HG03521 (cell line): ENCODE measurements around the gene TLE6.
"Not testable (repeated sequence)": the region's sequence is repeated elsewhere in the genome, so short reads cannot be mapped to it uniquely, and the experiment has no call there.

Experiments used
- ATAC-seq: cut with Tn5 transposase; IDR thresholded peaks from one replicate; pipeline ENCODE4 v1.9.1; 2021; ENCODE audit warnings: mild to moderate bottlenecking, moderate library complexity; ENCODE audit not compliant: unreplicated experiment

Gene TLE6

GRCh38 chr19:2977001-2977745, at the start of gene TLE6:
Gene TLE6 (plus strand): TSS chr19:2977564. CDS start chr19:2978234, 670 bp downstream.
- ATAC-seq, result peak; percentile 97

DNA sequence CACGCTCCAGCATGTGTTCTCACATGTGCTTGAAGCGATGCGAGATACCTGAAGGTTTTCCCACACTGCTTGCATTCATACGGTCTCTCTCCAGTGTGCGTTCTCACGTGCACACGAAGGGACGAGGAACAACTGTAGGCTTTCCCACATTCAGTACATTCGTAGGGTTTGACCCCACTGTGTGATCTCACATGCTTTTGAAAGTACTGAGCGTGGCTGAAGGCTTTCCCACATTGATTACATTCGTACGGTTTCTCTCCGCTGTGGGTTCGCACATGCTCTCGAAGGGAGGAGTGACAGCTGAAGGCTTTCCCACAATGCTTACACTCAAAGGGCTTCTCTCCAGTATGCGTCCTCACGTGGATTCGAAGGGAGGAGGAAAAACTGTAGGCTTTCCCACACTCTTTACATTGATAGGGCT, 43.9 kb upstream of the TLE6 start:
- ATAC-seq, result no peak

DNA sequence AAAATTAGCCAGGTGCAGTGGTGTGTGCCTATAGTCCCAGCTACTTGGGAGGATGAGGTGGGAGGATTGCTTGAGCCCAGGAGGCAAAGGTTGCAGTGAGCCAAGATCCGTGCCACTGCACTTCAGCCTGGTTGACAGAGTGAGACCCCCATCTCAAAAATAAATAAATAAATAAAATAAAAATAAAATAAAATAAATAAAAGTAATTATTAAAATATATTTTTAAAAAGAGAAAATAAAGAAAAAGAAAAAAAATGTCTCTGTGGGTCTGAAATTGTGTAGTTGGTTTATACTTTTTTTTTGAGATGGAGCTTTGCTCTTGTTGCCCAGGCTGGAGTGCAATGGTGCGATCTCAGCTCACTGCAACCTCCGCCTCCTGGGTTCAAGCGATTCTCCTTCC, 41.5 kb upstream of the TLE6 start:
- not testable (repeated sequence) for ATAC-seq

DNA sequence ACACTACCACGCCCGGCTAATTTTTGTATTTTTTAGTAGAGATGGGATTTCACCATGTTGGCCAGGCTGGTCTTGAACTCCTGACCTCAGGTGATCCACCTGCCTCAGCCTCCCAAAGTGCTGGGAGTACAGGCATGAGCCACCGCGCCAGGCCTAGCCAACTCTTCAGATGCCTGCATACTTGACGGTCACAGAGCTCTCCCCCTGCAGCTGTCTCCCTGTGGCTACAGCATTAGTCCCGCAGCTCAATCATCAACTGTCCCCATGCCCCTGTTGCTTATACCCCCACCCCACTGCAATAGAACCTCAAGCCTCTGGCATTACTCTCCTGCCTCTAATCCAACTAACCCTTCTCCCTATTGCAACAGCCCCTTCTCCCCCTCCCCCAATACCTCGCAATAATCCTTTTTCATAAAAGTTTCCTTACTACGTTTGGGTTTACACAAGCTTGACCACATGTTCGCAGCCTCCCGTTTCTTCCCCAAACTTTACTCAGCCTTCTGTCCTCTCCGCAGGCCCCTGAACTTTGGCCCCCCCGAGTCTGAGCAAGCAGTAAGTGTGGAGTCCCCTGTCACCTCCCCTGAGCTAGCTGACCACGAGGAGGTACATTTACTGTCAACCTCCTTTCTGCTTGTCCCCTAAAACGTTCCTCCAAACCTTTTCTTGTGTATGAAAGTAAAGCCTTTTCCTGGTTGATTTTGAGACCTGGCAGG, 34.3 kb upstream of the TLE6 start:
- no peak for ATAC-seq

DNA sequence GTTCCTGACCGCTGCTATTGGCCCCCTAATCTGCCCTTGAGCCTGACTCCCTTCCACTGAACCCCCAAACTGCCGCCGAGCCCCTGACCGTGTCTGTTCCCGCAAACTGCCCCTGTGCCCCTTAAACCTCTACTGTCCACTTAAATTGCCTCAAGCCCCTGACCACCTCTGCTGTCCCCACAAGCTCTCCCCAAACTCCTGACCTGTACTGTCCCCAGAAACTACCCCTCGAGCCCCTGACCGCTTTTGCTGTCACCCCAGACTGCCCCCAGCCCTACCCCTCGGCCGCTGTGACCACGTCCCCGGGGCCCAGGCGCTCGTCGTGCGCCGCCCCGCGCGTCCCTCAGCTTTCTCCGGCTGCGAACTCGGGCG, 33.0 kb upstream of the TLE6 start:
- ATAC-seq, result no peak

DNA sequence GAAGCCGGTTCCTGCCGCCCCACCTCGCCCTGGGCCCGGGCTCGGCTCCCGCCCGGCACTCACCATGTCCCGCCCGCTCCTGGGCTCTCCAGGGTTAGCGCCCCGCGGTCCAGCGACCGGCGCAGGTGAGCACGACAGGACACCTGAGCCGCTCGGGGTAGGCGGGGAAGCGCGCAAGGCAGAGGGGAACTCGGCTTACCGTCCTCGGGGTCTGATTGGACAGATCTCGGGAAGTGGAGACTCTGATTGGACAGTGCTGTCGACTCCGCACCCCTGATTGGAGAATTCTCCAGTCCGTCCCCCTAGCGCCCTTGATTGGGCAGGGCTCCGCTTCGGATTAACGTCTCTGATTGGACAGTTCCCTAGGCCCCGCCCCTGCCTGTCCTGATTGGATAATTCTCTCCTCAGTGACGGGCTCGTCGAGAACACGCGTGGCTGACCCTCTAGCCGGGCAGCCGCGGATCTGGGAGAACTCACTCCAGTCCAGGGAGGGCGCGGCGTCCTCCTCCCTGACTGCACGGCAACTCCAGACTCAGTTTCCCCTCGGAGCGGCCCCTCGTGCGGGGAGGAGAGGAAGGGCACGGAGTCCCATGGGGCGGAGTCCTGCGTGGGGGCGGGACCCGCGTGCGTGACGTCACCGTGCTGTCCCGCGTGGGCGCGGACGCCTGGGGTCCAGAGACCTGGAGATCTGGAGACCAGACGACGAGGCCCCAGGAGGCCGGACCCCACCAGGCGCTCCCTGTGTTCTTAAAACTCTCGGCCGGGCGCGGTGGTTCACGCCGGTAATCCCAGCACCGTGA, 32.4 kb upstream of the TLE6 start, which contains the start of gene ZNF77:
Gene ZNF77, minus strand, starts transcription at position 197 of the 800 bp plus-strand sequence. Its CDS starts 131 bp downstream, at position 66.
- peak; percentile 95 for ATAC-seq

- no peak for ATAC-seq
Measured at GRCh38 chr19:2945575-2946184, 31.7 kb upstream of the TLE6 start.

DNA sequence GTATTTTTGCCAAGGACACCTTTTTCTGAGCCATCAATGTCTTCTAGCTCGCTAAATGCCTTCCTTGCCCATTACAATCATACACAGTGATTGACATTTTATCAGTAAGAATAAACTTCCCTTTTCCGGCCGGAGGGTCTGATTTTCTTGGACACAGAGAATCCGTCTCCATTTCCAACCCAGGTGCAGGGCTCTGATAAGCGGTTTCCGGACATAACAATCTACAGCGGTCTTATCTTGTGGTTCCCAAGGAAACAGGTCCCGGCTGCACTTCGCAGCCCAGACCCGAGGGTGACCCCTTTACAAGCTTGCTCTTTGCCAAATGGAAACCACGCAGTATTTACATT, 27.5 kb upstream of the TLE6 start:
- ATAC-seq, result peak; percentile 8

- ATAC-seq, result peak; percentile 95
Measured at GRCh38 chr19:2950286-2951124, 26.9 kb upstream of the TLE6 start.

DNA sequence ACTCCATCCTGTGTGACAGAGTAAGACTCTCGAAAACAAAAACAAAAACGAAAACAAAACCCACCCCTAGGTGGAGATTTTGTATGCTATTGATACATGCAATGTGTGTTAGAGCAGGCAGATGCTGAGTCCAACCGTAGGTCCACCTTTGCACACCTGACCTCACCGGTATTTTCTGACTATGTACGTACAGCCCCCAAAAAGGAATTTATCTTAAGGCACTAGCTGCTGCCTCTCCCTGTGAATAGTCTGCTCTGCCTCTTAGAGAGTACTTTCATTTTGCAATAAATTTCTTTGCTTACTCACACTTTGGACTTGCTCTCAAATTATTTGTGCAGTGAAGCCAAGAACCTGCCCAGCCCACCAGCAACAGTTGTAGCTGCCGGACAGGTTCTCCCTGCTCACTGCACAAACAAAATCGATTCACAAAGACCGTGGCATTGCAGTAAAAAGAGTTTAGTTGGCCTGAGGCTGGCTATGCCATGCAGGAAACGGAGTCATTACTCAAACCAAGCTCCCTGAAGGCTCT, 24.3 kb upstream of the TLE6 start:
- no peak for ATAC-seq

- no peak for ATAC-seq
Measured at GRCh38 chr19:2957160-2957559, 20.2 kb upstream of the TLE6 start.

DNA sequence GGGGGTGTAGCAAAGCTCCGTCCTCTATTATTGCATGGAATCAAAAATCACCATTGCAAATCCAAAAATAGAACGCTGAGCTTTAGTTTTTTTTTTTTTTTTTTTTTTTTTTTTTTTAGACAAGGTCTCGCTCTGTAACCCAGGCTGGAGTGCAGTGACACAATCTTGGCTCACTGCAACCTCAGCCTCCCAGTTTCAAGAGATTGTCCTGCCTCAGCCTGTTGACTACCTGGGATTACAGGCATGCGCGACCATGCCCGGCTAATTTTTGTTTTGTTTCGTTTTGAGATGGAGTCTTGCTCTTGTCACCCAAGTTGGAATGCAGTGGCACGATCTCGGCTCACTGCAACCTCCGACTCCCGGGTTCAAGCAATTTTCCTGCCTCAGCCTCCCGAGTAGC, 17.2 kb upstream of the TLE6 start:
- ATAC-seq, result no peak

DNA sequence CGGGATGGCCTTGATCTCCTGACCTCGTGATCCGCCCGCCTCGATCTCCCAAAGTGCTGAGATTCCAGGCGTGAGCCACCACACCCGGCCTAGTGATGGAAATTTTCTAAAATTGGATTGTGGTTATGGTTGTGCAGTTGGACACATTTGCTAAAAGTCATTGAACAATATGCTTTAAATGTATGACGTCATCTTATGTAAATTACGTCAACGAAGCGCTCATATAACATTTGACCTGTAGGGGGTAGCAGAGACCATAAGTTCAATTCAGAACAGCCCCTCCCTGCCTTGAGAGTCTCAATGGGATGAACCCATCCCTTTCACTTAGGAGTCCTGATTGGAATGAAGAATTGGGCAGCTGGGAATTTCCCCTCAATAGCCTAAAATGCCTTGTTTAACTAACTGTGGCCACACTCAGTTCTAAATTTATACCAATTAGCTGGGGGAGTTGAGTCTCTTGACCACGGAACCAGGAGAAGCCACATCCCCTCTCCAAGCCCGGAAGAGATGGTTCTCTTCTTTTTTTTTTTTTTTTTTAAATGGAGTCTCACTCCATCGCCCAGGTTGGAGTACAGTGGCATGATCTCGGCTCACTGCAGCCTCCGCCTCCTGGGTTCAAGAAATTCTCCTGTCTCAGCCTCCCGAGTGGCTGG, 15.2 kb upstream of the TLE6 start:
- peak; percentile 51 for ATAC-seq

DNA sequence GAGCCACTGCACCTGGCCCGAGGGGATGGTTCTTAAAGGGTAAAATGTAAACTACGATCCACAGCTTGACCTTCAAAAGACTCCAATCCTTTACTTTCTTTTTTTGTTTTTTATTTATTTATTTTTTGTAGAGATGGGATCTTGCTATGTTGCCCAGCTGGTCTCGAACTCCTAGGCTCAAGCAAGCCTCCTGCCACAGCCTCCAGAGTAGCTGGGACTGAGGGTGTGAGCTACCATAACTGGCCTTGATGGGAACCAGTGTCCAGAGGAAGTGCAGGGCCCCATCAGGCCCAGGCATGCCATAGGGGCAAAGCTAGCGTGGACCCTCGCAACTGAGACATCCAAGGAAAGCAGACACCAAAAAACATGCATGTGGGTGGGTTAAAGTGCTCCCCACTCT, 14.2 kb upstream of the TLE6 start:
- ATAC-seq, result no peak

GRCh38 chr19:2963631-2964030, 13.7 kb upstream of the TLE6 start:
- not testable (repeated sequence) for ATAC-seq

- no peak for ATAC-seq
Measured at GRCh38 chr19:2964874-2965273, 12.5 kb upstream of the TLE6 start.

DNA sequence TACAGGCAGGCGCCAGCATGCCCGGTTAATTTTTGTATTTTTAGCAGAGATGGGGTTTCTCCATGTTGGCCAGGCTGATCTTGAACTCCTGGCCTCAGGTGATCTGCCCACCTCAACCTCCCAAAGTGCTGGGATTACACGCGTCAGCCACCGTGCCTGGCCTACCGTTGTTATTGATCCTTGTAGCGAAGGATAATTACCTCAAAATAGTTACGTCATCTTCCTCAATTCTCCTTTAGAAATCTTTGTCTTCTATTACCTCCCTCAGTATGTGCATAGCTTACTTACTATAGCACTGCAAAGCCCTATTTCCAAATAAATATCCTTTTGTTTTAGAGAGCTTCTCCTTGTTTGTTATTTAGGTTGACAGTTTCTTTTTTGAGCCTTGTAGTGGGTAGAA, 9.4 kb upstream of the TLE6 start:
- no peak for ATAC-seq

- ATAC-seq, result no peak
Measured at GRCh38 chr19:2969104-2969504, 8.3 kb upstream of the TLE6 start.

DNA sequence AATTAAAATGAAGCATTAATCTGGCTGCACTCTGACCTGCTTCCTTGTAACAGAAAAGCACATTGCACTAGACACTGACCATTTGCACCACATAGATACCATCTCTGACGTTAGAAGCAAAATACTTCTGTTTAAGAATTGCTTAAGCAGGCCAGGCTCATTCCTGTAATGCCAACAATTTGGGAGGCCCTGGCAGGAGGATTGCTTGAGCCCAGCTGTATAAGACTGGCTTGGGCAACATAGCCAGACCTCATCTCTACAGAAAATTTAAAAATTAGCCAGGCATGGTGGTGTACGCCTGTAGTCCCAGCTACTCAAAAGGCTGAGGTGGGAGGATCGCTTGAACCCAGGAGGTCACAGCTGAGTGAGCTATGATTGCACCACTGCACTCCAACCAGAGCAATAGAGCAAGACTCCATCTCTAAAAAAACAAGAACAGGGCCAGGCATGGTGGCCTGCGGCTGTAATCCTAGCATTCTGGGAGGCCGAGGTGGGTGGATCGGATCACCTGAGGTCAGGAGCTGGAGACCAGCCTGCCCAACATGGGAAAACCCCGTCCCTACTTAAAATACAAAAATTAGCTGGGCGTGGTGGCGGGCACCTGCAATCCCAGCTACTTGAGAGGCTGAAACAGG, 7.0 kb upstream of the TLE6 start:
- no peak for ATAC-seq
